ENCODE data around the gene FBL. TPM values are rescaled to one million over a fixed set of nuclear protein-coding genes. Genes with fewer than 3 reads are reported as not detected.
"Not testable (repeated sequence)": the region's sequence is repeated elsewhere in the genome, so short reads cannot be mapped to it uniquely, and the experiment has no call there.

FBL gene
- 100 to 1,000 TPM; 661 to 682 TPM for total RNA-seq
- 182 TPM for polyA plus RNA-seq

- Mint-ChIP-seq H3K36me3 (peaks cover 0 to 7% (median 2%) of the 10 kb centered on the region in 3 donors), H3K4me1 (peaks cover 45 to 58% (median 52%) of the 10 kb centered on the region in 3 donors), H3K4me3 (peak within 1 kb of the TSS; percentile 79 to 94 (median 90)), H3K9me3 (no peaks in the 10 kb centered on the region), H3K27ac (peak within 1 kb of the TSS; percentile 93 to 99 (median 96)), H3K27me3 (no peaks in the 10 kb centered on the region)
- peaks cover 48% of the 10 kb centered on the region for H3K4me1 ChIP-seq (ENCODE audit: insufficient read depth, low read length)
- peak; percentile 94 to 98 (median 98) for DNase-seq
- ChIA-PET POLR2A (interaction anchor here (1.0 to 2.9 kb wide), 9 partner anchors 12 to 439 kb away, joined by 3 to 20 read pairs (median 4); partner anchors contain the start of genes AKT2, DYRK1B, PSMC4 and ZNF546), CTCF (interaction anchor here (0.7 to 6.4 kb wide), 8 partner anchors 10 to 124 kb away, joined by 3 to 68 read pairs (median 6); partner anchors contain the start of genes DYRK1B and PSMC4)
- H3K9me3 ChIP-seq (ENCODE audit: low read length): no peaks in the 10 kb centered on the region
- H3K27me3 ChIP-seq (ENCODE audit: insufficient read depth, low read length, poor library complexity, severe bottlenecking): no peaks in the 10 kb centered on the region
- peak within 1 kb of the TSS; percentile 81 for H3K27ac ChIP-seq (ENCODE audit: low read depth, low read length)
- H3K36me3 ChIP-seq (ENCODE audit: insufficient read depth, low read length): no peaks in the 10 kb centered on the region
- H3K4me3 ChIP-seq (ENCODE audit: low read length): peak within 1 kb of the TSS; percentile 74
These were observed at the start of gene FBL for GRCh38 chr19:39845933-39846677. Gene FBL (minus strand): TSS chr19:39846379. CDS start chr19:39846300, 79 bp downstream.

GRCh38 chr19:39895096-39895495 is 48.9 kb upstream of the FBL start:
- H3K27ac ChIP-seq (ENCODE audit: low read depth, low read length); H3K4me1 ChIP-seq (ENCODE audit: insufficient read depth, low read length); H3K27me3 ChIP-seq (ENCODE audit: insufficient read depth, low read length, poor library complexity, severe bottlenecking); H3K9me3 Mint-ChIP-seq; DNase-seq; H3K4me3 ChIP-seq (ENCODE audit: low read length); H3K36me3 ChIP-seq (ENCODE audit: insufficient read depth, low read length); H3K27me3 Mint-ChIP-seq; H3K9me3 ChIP-seq (ENCODE audit: low read length); H3K4me1 Mint-ChIP-seq; POLR2A ChIA-PET; H3K4me3 Mint-ChIP-seq: not testable (repeated sequence)
- CTCF ChIA-PET: interaction anchor here (1.5 kb wide), 1 partner anchor 75 kb away, joined by 12 read pairs; the partner anchor contains the start of gene PSMC4
- H3K27ac Mint-ChIP-seq: peak overlapping the region in 2 of 8 donors; percentile 43 to 90
- peaks cover 0 to 20% (median 17%) of the 10 kb centered on the region in 3 donors for H3K36me3 Mint-ChIP-seq

GRCh38 chr19:39894236-39894606 is 48.0 kb upstream of the FBL start:
- H3K9me3 ChIP-seq (ENCODE audit: low read length); H3K27me3 Mint-ChIP-seq; POLR2A ChIA-PET; H3K4me3 Mint-ChIP-seq; H3K36me3 ChIP-seq (ENCODE audit: insufficient read depth, low read length); H3K27ac Mint-ChIP-seq; H3K27me3 ChIP-seq (ENCODE audit: insufficient read depth, low read length, poor library complexity, severe bottlenecking); H3K4me1 ChIP-seq (ENCODE audit: insufficient read depth, low read length); H3K27ac ChIP-seq (ENCODE audit: low read depth, low read length); H3K4me3 ChIP-seq (ENCODE audit: low read length); H3K4me1 Mint-ChIP-seq; DNase-seq; H3K9me3 Mint-ChIP-seq: not testable (repeated sequence)
- H3K36me3 Mint-ChIP-seq: peaks cover 0 to 21% (median 17%) of the 10 kb centered on the region in 3 donors
- CTCF ChIA-PET: interaction anchor here (1.5 kb wide), 1 partner anchor 76 kb away, joined by 12 read pairs; the partner anchor contains the start of gene PSMC4

- H3K27me3 Mint-ChIP-seq; POLR2A ChIA-PET; H3K27me3 ChIP-seq (ENCODE audit: insufficient read depth, low read length, poor library complexity, severe bottlenecking); H3K4me1 Mint-ChIP-seq; H3K4me1 ChIP-seq (ENCODE audit: insufficient read depth, low read length); CTCF ChIA-PET; H3K9me3 Mint-ChIP-seq; H3K36me3 ChIP-seq (ENCODE audit: insufficient read depth, low read length); H3K27ac ChIP-seq (ENCODE audit: low read depth, low read length); H3K4me3 ChIP-seq (ENCODE audit: low read length); H3K9me3 ChIP-seq (ENCODE audit: low read length): not testable (repeated sequence)
- H3K27ac Mint-ChIP-seq: peak overlapping the region in 5 of 8 donors; percentile 29 to 95 (median 77)
- H3K36me3 Mint-ChIP-seq: peaks cover 0 to 21% (median 17%) of the 10 kb centered on the region in 3 donors
- peak overlapping the region in 5 of 7 donors; percentile 6 to 74 (median 28) for H3K4me3 Mint-ChIP-seq
- DNase-seq: peak in 4 of 5 donors; percentile 36 to 76 (median 66)
These were observed 47.4 kb upstream of the FBL start for GRCh38 chr19:39893366-39894235.

GRCh38 chr19:39892506-39892902 is 46.3 kb upstream of the FBL start:
- H3K36me3 ChIP-seq (ENCODE audit: insufficient read depth, low read length); H3K4me1 ChIP-seq (ENCODE audit: insufficient read depth, low read length); H3K9me3 Mint-ChIP-seq; POLR2A ChIA-PET; H3K27me3 ChIP-seq (ENCODE audit: insufficient read depth, low read length, poor library complexity, severe bottlenecking); H3K9me3 ChIP-seq (ENCODE audit: low read length); H3K27ac ChIP-seq (ENCODE audit: low read depth, low read length); H3K4me1 Mint-ChIP-seq; H3K4me3 ChIP-seq (ENCODE audit: low read length); H3K27me3 Mint-ChIP-seq: not testable (repeated sequence)
- H3K36me3 Mint-ChIP-seq: peaks cover 0 to 21% (median 17%) of the 10 kb centered on the region in 3 donors
- H3K4me3 Mint-ChIP-seq: peak overlapping the region in 1 of 7 donors; percentile 34
- peak in 1 of 5 donors; percentile 4 for DNase-seq
- peak overlapping the region in 2 of 8 donors; percentile 51 to 74 for H3K27ac Mint-ChIP-seq
- CTCF ChIA-PET: interaction anchor here (2.2 kb wide), 1 partner anchor 78 kb away, joined by 7 read pairs; the partner anchor contains the start of gene PSMC4

GRCh38 chr19:39891660-39892505 is 45.7 kb upstream of the FBL start:
- H3K4me1 ChIP-seq (ENCODE audit: insufficient read depth, low read length); H3K27ac ChIP-seq (ENCODE audit: low read depth, low read length); H3K4me3 ChIP-seq (ENCODE audit: low read length); H3K4me1 Mint-ChIP-seq; H3K9me3 ChIP-seq (ENCODE audit: low read length); H3K27me3 ChIP-seq (ENCODE audit: insufficient read depth, low read length, poor library complexity, severe bottlenecking); H3K36me3 ChIP-seq (ENCODE audit: insufficient read depth, low read length); POLR2A ChIA-PET; H3K27me3 Mint-ChIP-seq; H3K9me3 Mint-ChIP-seq: not testable (repeated sequence)
- peak overlapping the region in 2 of 8 donors; percentile 51 to 74 for H3K27ac Mint-ChIP-seq
- H3K4me3 Mint-ChIP-seq: peak overlapping the region in 1 of 7 donors; percentile 34
- H3K36me3 Mint-ChIP-seq: peaks cover 0 to 21% (median 17%) of the 10 kb centered on the region in 3 donors
- CTCF ChIA-PET: interaction anchor here (2.2 kb wide), 1 partner anchor 79 kb away, joined by 7 read pairs; the partner anchor contains the start of gene PSMC4
- peak in 1 of 5 donors; percentile 45 for DNase-seq

GRCh38 chr19:39890755-39891551 is 44.8 kb upstream of the FBL start:
- Mint-ChIP-seq H3K27ac (peak overlapping the region in 2 of 8 donors; percentile 3 to 81), H3K4me1 (peaks cover 0 to 6% (median 4%) of the 10 kb centered on the region in 3 donors), H3K9me3 (no peaks in the 10 kb centered on the region), H3K4me3 (no peak overlapping the region), H3K36me3 (peaks cover 0 to 21% (median 17%) of the 10 kb centered on the region in 3 donors), H3K27me3 (no peaks in the 10 kb centered on the region)
- no peaks in the 10 kb centered on the region for H3K36me3 ChIP-seq (ENCODE audit: insufficient read depth, low read length)
- H3K27me3 ChIP-seq (ENCODE audit: insufficient read depth, low read length, poor library complexity, severe bottlenecking): no peaks in the 10 kb centered on the region
- no peaks in the 10 kb centered on the region for H3K9me3 ChIP-seq (ENCODE audit: low read length)
- CTCF ChIA-PET: interaction anchor here (2.2 kb wide), 1 partner anchor 80 kb away, joined by 7 read pairs; the partner anchor contains the start of gene PSMC4
- H3K4me3 ChIP-seq (ENCODE audit: low read length): no peak overlapping the region
- DNase-seq: peak in 1 of 5 donors; percentile 32
- POLR2A ChIA-PET: no interaction called here
- no peak overlapping the region for H3K27ac ChIP-seq (ENCODE audit: low read depth, low read length)
- no peaks in the 10 kb centered on the region for H3K4me1 ChIP-seq (ENCODE audit: insufficient read depth, low read length)
